HEK293 (cell line): Measurements from ENCODE around the gene GPHN.

Experiments used
- CTCF ChIP-seq: fragments of 450-650 bp; formaldehyde crosslinking; IDR thresholded peaks from 2 replicates; pipeline ENCODE4 v1.5.1; 2016; ENCODE audit warnings: missing biosample characterization, missing genetic modification characterization
- FEZF1 ChIP-seq: fragments of 450-650 bp; formaldehyde crosslinking; IDR thresholded peaks from 2 replicates; pipeline ENCODE4 v1.5.1; 2016; ENCODE audit warnings: missing biosample characterization, missing genetic modification characterization
- KLF16 ChIP-seq: fragments of 450-650 bp; formaldehyde crosslinking; IDR thresholded peaks from 2 replicates; pipeline ENCODE4 v1.5.1; 2017; ENCODE audit warnings: missing biosample characterization, missing genetic modification characterization
- ZNF302 ChIP-seq: fragments of 450-650 bp; formaldehyde crosslinking; IDR thresholded peaks from 2 replicates; pipeline ENCODE4 v1.5.1; 2016; ENCODE audit warnings: missing biosample characterization, missing genetic modification characterization, low read depth
- ZNF350 ChIP-seq: fragments of 450-650 bp; formaldehyde crosslinking; IDR thresholded peaks from 2 replicates; pipeline ENCODE4 v1.5.0; 2017; ENCODE audit warnings: missing biosample characterization, mild to moderate bottlenecking, missing genetic modification characterization
- ZXDB ChIP-seq: fragments of 450-650 bp; formaldehyde crosslinking; IDR thresholded peaks from 2 replicates; pipeline ENCODE4 v1.5.1; 2016; ENCODE audit warnings: missing biosample characterization, missing genetic modification characterization

GRCh38 chr14:66539034-66539433, 31.1 kb downstream of the GPHN start:
- no peak for TF ChIP-seq ZXDB (tag by site-specific recombination)
- TF ChIP-seq KLF16 (tag by site-specific recombination): no peak
- TF ChIP-seq CTCF: no peak
- no peak for TF ChIP-seq ZNF350 (tag by site-specific recombination)
- TF ChIP-seq ZNF302 (tag by site-specific recombination): no peak
- no peak for TF ChIP-seq FEZF1 (tag by site-specific recombination)
